Stimulated activated CD8-positive, alpha-beta memory T cell treated with anti-CD3 and anti-CD28 coated beads, Interleukin-15, amount 100 ng/mL, for 48 hours (primary cell): Measurements from ENCODE around the gene KANSL3.
A peak's percentile ranks its signal among the peaks of the same experiment; 100 is the strongest.

Source experiments
- DNase-seq, 2 donors: peaks; one replicate each; pipeline ENCODE4 v3.0.0-alpha.2; 2020; ENCODE audit warnings: low read depth in 2 of 2

KANSL3 gene

DNA sequence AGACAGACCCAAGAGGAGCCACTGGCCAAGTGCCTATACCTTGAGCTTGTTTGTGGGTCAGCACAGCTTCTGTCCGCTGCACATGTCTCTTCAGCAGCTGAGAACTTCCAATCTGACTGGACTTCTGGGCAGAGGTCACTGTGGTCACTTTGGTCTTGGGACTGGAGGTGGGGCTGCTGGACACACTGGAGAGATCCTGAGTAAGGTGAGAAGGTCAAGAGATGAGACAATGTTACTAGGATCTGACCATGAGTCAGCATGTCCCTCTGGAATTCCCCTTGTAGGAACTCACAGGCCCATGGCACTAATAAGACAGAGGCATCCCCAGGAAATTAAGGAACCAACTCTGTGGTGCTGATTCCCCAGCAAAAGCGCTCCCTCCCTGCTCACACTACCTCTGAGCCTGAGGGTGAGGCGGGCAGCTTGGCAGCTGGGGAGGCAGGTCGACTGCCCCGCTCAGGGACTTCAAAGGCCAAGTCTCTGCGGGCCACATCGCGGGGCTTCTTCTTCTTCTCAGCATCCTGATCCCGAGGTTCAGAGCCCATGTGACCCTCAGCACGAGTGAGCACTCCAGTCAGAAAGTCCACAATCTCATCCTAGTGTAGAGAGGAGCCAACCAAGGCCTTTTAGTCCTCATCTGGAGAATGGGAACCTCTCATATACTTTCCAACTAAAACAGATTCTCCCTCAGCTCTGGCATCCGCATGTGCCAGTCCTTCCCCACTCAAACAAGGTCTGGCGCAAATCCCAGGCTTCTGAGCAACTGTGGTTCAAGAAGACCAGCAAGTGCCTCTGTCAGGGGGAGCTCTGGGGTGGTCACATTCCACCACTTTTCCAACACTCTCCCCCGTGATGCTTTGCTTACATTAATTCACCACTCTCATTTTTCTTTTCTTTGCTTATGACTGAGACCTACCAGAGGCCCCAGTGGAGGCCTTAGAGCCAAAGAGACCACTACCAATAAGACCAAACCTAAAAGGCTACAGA is 29.4 kb downstream of the KANSL3 start:
- DNase-seq = no peak

DNA sequence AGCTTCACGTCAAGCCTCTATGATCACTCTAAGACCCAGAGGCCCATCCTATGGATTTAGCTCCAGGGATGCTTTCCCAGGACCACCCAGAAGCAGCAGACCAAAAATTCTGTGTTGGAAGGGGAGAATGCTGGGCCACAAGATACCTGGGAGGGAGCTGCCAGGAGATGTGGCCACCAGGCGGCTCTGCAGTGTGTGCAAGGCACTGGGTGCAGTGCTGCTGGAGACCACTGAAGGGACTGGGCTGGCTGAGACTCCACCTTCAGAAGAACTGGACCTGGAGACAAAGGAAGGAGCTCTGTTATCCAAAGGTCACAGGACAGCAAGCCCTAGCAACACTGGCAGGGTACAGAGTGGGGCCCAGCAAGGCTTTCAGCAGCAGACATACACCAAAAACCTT is 34.0 kb downstream of the KANSL3 start:
- no peak for DNase-seq

DNA sequence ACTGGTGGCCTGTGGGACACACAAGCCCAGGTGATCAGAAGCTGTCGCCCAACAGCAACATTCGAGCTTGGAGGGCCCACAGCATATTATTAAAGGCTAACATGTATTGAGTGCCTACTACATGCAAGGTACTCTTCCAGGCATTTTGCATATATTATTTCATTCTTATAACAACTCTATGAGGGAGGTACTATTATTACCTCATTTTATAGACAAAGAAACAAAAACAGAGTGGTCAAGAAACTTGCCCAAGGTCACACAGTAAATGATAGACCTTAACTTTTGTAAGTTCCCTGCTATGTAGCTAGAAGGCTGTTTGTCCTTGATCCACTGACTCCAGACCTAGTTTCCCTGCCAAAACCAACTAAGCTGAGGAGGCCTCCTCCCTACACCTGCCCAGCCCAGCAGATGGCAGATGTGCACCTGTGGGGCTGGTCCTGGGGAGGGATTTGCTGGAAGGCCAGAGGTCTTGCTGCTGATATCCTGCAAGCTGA is 35.7 kb downstream of the KANSL3 start:
- no peak for DNase-seq

DNA sequence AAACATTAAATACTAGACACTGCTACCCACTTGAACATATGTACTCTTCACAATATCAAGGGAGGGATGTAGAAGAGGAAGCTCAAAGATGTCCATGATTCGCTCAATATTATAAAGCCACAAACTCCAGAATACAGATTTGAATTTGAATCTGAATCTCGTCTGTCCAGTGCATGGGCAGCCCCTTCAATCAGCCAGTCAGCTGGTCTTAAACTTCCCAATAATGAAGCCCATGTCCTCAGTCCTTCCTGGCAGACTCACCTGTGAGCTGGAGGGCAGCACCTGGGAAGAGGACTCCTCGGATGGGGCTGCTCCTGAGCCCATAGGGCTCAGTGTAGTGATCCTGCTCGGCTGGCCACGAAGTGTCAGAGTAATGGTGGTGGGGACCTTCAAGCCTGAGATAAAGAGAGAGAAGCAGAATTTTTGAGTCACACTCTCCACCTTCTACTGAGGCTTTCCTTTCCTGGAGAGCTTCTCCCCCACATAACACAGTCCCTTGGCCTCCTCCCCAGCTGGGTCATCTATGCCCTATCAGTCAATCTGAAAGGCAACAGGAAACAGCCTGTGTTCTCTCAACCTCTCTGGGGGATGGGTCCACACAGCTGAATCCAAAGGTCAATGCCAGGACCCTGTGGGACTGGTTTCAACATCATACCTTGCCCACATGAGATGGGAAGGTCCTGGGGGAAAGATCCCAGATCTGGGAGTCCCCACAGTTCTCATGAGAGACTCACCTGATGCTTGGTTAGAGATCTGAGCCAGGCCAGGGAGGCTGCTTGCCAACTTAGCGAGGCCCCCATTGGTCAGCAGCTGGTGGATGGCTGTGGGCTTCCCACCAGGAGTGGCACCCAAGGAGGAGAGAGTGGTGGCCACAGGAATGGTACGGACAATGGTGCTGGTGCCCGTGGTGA is 36.5 kb downstream of the KANSL3 start:
- DNase-seq = peak in 1 of 2 donors; percentile 8

DNA sequence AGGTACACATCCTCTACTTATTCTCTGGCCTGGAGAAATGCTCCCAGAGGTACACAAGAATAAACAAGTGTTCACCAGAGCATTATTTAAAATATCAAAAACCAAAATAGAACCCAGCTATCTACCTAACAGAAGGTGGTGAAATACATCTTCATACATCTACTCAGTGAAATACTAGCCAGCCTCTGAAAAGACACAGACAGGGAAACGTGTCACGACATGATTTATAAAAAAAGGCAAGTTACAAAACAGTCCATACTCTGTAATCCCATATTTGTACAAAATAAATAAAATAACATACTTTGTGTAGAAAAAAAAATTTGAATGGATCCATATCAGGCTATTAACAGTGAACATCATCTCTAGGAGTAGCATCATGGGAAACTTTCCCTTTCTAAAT is 38.2 kb downstream of the KANSL3 start:
- DNase-seq = no peak

DNA sequence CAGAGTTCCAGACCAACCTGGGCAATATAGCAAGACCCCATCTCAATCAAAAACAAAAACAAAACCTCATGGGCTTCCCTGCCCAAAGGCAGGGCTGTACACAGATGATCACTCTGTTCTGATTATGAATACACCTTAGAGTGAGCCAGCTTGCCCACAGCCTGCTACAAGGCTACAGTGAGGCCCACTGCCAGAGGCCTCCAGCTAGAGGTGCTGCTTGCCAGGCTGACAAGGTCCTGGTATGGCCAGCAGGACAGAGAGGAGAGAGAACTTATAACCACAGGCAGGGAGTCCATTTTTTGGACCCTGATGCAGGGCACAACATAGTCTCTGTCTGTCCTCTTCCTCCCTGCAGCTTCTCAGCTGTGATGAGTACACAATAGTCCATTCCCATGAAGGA is 41.5 kb downstream of the KANSL3 start:
- no peak for DNase-seq

DNA sequence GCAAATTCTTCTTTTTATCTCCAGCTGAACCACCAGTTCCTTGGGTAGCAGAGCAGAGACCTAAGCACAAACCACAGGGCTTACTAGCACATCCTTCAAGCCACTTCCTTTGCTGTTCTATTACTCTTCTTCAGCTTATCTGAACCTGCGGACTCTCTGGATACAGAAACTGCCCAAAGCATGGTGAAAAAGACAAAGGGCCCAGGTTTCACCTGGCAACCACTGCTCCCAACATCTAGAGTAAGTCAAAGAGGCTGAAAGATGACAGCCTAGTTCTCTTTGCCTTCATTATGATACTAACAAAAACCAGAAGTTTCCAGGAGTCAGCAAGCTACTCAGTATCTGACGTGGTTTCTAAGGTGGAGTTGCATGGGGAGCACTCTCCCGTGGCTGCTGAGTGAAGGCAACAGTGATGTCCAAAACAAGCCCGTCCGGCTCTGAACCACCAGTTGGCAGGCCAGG is 43.4 kb downstream of the KANSL3 start:
- peak in 1 of 2 donors; percentile 8 for DNase-seq

DNA sequence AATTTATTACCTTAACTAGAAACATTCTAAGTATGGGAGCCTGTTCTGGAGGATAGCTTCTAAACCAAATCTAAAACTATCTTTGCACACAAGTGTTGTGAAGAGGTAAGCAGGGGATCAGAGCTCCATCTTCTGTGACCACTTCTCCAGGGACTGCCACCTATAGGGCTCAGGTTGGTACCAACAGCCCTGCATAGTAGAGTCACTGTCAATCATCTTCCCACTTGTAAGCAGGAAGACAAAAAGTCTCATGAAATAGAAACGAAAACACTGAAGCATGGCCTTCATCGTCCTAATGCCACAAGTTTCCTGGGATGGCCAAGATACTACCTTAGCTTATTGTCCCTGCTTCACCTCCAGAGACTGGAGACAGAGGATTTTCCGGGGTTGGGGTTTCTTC is 43.8 kb downstream of the KANSL3 start:
- no peak for DNase-seq

DNA sequence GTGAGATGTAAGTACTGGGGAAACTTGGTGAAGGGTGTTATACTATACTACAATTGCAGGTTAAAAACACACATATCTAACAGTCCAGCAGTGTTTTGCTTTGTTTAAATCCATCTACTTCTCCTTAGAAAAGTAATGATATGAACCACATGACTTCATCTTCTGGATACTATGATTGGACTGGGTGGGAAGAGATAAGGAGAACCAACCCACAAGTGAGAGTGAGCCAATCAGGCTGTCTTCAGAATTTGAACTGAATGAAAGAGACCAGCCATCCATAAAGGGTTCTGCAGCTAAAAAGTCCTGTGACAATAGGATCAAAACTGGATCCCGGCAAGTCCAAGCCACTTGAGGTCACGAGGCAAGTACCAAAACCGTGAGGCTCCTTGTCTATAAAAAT is 46.6 kb downstream of the KANSL3 start:
- DNase-seq = no peak

DNA sequence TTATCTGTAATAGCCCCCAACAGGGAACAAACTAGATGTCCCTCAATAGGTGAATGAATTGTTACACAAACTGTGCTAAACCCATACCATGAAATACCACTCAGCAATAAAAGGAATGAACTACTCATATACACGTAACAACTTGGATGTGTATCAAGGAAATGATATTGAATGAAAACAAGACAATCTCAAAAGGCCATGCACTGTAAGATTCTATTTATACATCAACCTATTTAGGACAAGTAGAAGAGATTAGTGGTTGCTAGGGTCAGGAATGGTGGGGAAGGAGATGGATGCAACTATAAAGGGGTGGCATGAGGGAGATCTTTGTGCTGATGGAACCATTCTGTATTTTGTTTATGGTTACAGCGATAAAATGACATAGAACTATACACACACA is 47.1 kb downstream of the KANSL3 start:
- no peak for DNase-seq

DNA sequence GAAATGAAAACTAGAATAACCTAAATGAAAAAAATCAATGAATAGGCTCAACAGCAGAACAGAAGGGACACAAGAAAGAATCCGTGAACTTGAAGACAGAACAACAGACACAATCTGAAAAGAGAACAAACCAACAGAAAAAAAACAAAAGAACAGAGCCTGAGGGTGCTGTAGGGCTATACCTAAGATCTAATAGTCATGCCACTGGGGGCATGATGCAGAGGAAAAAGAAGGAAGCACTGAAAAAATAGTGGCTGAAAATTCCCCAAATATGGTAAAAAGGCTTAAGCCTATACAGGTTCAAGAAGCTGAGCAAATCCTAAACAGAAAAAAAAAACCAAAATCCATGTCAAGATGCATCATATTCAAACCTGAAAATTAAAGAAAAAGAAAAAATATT is 50.3 kb downstream of the KANSL3 start:
- no peak for DNase-seq

DNA sequence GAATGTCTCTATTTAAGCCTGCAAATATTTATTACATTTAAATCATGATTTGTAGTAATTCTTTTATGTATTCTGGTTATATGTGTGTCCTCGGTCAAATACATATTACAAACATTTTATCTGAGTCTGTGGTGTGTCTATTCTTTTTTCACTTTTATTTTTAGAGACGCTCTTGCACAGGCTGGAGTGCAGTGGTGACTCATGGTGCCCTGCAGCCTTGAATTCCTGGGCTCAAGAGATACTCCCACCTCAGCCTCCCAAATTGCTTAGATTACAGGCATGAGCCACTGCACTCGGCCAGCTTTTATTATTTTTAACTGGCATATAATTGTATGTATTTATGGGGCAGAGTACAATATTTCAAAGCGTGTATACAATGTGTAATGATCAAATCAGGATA is 54.1 kb downstream of the KANSL3 start:
- DNase-seq = no peak

DNA sequence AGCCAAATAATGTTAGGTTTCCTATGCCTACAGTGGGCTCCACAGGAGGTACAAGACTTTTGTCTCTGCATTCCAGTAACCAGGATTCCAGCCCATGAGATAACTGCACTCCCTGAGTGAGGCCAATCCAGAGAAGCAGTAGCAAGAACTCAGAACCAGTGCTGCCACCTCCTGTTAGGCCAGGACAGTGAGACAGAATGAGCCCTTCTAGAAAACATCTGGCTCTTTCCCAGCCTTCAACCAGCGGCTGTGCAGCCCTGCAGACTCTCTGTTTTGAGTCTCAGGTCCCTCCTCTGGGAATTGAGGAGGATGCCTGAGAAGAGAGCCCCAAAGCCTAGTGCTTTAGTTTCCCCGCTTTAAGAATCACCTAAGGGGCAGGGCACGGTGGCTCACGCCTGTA is 57.3 kb downstream of the KANSL3 start:
- DNase-seq = no peak

DNA sequence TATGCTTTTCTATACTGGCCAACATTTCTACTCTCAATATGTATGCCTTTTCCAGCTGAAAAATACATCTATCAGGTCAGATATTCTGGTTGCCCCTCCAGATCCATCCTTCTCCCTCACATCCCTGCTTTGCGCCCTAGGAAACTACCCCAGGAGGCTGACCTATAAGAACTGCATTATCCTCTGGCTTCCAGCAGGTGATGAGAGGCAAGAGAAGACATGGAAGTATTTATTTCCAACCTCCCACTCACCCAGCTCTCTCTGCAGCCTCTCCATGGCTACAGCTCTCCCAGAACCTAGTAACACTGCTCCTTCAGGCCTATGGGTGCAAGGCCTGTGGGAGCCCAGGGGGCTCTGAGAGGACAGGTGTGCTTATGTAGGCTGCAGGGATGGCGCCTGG is 58.7 kb downstream of the KANSL3 start:
- no peak for DNase-seq

DNA sequence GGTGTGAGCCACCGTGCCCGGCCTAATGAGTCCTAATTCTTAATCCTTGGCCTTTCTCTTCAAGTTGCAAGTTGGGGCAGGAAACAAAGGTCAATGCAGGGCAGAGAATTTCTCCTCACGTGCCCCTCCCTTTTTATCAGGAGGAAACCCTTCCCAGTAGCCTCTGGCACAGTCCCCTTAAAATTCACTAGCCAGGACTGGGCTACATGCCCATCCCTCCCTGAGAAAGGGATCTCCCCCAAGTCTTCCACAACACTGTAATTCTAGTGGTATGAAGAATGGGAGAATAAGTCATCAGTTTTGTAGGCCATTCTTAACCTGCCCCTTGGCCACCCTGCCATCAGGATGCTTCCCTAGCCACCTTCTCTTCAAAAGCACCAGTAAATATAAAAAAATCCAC is 59.4 kb downstream of the KANSL3 start:
- no peak for DNase-seq

DNA sequence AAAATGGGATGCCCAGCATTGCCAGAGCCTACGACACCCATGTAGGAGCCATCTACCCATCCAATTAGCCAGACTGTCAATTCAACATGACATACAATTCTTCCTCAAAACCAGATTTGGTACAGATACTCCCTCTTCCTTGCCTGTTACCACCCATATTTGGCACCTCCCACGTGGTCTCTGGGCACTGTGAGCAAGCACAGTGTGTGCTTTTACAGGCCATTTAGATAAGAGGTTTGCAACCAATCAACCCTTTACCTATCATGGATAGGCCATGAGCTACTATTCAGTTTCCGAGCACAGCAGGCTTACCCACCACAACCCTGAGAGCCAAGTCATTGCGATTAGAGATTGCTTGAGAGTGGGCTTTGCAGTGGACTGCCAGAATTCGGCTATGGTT is 60.6 kb downstream of the KANSL3 start:
- no peak for DNase-seq

DNA sequence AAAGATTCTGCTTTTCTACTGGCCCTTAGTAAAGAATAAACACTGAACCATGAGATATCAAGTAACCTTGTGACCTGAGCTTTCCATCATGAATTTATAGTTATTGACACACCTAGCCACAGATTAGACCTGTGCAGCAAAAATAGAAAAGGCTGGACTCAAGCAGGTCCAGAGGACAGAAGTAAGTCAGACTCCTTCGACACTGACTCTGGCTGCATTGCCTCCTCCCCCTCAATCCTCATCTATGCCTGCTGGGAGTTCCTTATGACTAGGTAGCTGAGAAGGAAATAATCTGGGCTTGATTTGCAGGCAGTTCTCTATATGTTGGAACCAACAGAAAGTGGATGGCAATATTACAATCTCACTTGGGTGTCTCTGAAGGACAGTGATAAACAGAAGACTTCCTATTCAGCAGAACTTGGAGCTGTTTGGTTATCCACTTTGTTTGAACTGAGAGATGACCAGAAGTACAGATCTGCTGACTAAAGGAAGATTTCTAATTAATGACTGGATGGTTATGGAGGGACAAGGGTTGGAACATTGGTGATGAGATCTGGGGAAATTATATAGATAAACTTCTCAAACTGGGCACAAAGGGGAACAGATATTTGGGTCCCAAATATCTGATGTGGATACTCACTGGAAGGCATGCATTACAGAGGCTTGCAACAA is 62.2 kb downstream of the KANSL3 start:
- DNase-seq = no peak

DNA sequence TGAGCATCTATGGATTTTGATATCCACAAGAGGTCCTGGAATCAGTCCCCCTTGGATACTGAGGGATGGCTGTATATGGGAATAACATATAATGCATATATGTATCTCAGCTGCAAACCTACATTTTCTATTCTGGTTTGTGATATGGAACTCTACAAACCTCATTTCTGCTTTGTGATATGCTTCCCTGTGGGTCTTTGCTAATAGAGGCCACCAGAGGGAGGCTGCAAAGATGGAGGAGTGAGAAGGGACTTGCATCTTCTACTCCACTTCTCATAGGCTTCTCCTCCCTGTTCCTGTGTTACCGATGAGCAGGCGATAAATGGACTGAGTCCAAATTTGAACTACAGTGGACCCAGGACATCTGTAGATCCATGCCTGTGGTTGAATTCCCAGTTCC is 63.7 kb downstream of the KANSL3 start:
- DNase-seq = no peak

DNA sequence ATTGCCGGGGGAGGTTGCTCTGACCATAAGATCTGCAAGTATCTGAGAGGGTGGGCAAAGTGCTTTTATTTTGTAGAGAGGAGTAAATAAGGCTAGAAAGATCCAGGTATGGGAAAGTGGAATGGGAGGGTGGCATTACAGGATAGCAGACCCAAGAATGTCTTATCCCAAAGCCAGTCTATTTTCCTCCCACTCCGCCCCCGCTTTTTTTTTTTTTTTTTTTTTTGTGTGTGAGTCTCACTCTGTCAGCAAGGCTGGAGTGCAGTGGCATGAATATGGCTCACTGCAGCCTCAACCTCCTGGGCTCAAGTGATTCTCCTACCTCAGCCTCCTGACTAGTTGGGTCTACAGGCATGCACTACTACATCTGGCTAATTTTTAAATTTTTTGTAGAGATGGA is 70.0 kb downstream of the KANSL3 start:
- no peak for DNase-seq

DNA sequence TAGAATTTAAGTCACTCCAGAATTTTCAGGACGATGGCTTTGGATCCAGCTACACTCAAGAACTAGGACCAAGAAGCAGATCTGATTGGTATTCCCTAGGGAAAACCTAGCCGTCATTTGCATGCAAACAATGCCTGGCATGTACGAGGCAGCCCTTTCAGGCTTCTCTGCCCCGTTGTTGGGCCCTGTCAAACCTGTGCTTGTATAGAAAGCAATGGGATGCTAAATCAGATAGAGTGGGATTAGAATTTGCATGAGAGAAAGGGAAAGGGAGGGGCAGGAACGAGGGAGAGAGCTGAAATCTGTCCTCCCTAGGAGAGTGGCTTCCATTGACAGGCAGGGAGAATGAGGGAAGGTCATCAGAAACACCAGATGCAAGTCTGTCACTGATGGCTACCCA is 73.0 kb downstream of the KANSL3 start:
- no peak for DNase-seq

DNA sequence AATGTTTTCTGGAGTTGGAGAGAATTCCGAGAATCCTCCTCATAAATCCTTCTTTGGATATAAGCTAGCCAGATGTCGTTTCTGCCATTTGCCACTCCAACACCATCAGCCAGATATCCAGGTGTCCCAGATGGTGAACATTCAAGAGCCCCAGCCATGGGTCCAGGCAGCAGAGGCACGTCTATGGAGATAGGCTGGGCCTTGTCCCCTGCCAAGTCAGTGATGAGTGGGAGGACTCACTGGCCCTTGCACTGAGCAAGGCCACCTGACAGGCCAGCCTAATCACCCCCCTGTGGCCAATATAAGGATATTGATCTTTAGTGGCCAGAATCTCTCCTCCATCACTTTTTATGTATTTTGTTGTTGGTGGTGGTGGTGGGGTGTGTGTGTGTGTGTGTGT is 73.5 kb downstream of the KANSL3 start:
- no peak for DNase-seq

DNA sequence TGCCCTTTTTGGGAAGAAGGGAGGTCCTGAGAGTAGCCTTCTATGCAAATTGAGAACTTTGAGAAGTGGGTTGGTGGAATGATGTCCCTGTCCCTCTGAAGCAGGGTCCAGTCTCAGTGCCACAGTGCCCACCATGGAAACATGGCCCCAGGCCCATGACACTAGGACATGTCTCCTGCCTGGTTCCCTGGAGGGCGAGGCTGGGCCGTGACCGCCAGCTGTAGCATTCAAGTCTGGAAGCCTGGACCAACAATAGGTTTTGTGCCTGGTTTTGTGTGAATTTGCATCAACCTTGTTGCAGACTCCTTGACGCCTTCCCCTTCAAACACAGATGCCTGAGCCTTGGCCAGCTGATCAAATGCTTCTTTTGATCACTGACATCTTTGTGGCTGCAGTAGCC is 74.1 kb downstream of the KANSL3 start:
- no peak for DNase-seq
